Stimulated activated naive CD4-positive, alpha-beta T cell treated with Interleukin-2 at 50 U/mL for 16 hours (primary cell): ENCODE results near the gene MR1.
A peak's percentile ranks its signal among the peaks of the same experiment; 100 is the strongest.
"Not testable (repeated sequence)": the region's sequence is repeated elsewhere in the genome, so short reads cannot be mapped to it uniquely, and the experiment has no call there.

ENCODE experiments used
- DNase-seq: peaks from one replicate; lab custom pipeline; 2025; lab: John Stamatoyannopoulos, UW

MR1 gene

GRCh38 chr1:181032535-181032934 lies 1.2 kb upstream of the MR1 start:
- DNase-seq, result no peak

DNA sequence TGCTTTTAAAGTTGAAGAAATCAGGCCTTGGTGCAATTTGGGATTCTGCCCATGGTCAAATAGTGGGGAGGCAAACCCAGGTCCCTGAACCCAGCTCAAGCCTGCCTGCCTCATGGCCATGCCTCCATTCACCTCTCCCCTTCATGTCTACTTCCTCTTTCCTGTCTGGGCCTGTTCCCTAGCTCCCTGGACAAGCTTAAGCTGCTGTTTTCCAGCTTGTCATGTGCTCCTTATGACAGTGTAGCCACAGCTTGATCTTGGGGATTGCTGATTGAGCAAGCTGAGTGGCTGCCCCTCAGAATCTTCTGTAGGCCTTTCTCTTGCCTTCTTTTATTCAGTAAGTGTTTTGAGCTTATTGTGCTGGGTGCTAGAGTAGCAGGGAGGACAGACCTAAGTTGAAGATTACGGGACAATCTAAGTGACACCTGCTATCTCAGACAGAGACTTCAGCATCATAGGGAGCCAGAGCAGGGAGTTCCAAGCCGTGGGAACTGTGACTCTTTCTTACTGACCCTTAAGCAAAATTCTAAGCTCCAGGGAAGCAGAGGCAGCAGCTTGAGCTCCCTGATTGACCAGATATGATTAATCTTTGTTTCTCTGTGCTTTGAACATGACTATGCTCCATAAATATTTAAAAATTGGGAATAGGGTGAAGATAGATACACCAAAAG lies 520 bp upstream of the MR1 start:
- no peak for DNase-seq

- DNase-seq, result not testable (repeated sequence)
Measured at GRCh38 chr1:181035210-181035609, 1.4 kb downstream of the MR1 start.

DNA sequence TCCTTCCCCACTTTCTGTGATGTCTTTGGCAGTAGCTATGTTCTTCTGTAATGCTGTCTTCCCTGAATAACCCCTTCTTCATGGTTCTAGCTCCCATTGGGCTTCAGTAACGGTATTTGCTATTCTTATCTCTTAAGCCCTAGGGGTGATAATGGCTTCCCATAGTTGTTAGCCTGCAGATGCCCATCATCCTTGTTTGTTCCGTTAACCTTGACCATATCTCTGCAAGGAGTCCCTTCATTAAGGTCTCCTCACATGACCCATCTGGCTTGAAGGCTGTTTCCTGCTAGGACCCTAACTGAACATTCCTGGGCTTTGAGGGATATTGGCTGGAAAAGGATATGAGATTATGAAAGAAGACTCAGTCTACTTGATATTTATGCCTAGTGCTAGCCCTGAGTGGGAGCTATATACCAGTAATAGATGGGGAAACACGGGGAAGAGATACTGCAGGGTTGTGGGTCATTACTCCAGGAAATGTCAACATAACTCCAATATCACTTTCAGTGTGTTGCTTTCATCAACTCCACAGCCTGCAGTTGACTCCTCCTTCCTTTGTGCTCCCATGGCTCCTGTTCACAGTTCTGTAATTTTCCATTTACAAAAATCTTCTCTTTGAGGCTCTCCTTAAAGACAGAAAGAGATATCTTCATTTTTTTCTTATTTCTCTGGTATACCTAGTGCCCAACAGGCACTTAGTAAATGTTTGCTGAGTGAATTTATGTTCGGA lies 2.5 kb downstream of the MR1 start:
- no peak for DNase-seq

DNA sequence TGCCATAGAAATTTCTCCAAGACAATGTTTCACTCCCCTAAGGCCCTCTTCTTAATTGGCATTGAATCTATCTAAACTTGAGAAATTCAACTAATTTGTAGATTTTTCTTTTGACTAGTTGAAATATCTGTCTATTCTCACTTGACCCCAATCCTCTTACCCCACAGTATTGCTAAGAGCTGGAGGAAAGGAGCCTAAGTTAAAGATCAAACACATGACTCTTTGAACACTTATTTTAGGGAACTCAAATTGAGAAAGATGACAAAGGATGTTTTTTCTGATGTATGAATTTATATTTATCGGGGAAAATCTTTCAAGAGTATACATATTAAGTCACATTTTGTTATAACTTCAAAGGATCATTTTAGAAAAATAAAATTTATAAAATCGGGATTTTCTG lies 3.6 kb downstream of the MR1 start:
- no peak for DNase-seq

- peak; percentile 45 for DNase-seq
Measured at GRCh38 chr1:181038399-181038873, 4.7 kb downstream of the MR1 start.

- no peak for DNase-seq
Measured at GRCh38 chr1:181040284-181040865, 6.6 kb downstream of the MR1 start.

- no peak for DNase-seq
Measured at GRCh38 chr1:181043025-181043888, 9.5 kb downstream of the MR1 start.

GRCh38 chr1:181044449-181044966 lies 10.7 kb downstream of the MR1 start:
- peak; percentile 31 for DNase-seq

- DNase-seq, result not testable (repeated sequence)
Measured at GRCh38 chr1:181045946-181046345, 12.2 kb downstream of the MR1 start.

DNA sequence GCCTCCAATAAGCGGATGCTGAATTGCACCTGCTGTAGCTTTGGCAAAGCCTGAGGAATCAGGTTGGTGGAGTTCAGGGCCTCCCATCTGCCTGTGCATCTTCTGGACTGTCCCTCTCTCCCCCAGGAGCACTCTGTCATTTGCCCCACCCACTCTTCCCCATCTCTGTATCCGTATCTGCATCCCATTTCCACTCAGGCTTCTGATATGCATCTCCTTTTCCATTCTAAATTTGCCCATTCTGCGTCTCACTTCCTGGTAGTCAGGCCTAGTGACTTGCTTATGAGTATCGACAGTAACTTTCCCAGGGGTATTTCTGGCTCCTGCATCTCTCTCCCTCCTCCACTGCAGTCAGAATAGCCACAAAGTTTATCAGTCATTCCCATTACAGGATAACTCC lies 15.6 kb downstream of the MR1 start:
- DNase-seq, result no peak

- DNase-seq, result no peak
Measured at GRCh38 chr1:181050922-181051321, 17.1 kb downstream of the MR1 start.

GRCh38 chr1:181056560-181056959 lies 22.8 kb downstream of the MR1 start:
- no peak for DNase-seq

DNA sequence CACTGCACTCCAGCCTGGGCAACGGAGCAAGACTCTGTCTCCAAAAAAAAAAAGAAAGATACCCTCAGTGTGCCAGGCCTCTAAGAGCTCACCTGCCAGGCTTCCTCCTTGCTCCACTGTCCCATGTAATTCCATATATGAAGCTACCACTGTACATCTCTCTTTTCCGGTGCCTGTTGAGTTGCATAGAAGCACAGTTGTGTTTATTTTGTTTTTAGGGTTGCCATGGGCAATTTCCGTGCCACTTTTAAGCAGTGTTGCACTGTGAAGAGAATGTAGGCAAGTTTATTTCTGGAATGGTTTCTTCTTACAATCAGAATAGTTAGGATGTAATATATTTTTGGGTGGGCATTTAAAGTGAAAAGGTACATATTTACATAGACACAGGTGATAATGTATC lies 23.3 kb downstream of the MR1 start:
- no peak for DNase-seq

- no peak for DNase-seq
Measured at GRCh38 chr1:181059435-181059834, 25.7 kb downstream of the MR1 start.

GRCh38 chr1:181060066-181060465 lies 26.3 kb downstream of the MR1 start:
- no peak for DNase-seq

DNA sequence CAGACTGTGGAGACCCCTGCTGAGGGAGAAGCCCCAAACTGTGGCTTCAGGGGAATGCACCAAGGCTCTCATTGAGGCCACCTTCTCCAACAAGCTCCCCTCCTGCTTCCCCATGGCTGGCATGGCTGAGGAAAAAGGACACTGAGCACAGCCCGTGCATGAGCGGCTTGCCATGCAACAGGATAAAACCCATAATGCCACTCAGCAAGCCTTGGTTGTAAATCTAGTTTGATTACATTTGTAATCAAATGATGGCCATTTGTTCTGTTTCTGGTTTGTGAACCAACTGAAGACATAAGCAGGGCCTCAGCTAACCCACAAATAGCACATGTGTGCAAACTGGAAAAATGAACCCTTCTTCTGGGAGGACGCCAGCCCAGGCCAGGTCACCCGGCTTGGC lies 27.2 kb downstream of the MR1 start:
- not testable (repeated sequence) for DNase-seq

DNA sequence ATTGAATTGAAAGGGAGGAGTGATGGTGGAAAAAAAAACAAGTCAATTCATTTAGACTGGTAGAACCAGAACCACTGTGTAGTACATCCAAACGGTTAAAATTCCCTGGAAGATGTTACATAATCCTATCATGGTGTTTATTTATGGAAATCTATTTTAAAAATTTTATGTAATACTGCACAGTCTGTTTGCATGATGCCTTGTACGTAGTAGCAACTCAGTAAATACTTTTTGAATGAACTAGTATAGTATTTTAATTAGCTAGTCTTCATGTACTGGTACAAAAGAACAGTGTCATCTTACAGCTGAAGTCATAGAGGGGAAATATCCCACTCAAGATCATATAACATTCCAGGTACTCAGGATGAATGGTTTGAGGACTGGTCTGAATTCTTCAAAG lies 27.7 kb downstream of the MR1 start:
- no peak for DNase-seq

DNA sequence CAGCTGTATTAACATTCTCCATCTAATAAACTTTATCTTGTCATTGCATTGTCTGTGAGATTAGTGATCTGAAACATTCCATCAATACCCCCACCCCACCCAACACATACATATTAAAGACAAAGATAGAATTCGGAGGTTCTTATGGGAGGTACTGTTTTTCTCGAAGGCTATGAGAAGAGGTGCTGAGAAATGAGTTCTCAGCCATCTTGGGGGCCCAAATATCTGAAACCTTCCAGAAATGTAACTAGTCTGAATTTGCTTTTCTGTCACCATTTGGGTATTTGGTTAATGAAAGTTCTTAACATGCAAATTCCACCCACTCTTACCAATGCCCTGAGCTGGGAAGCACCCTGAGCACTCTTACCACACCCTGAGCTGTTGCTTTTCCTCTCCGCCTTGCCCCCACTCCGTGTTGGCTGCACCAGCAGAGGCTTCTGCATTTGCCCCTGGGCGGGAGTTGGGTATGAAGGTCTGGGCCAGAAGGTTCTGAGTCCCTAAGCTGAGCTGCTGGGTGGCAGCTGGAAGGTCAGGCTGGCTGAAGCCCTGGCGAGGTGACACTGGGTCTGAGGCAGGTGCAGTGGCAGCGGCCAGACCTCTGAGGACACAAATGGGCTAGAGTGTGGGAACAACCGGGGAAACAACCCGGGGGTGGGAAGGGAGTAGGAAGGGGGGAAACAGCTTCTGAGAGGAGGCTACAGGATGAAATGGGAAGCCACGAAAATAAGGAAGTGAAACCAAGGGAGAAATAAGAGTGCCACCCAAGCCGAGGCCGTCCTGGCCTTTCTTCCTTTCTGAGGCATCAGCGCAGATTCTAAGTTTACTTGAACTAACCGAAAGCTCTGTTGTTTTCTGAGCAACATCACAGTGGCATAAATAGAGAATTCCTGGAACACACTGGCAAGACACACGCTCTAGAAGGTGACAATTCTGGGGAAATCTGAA lies 28.4 kb downstream of the MR1 start:
- DNase-seq, result no peak

DNA sequence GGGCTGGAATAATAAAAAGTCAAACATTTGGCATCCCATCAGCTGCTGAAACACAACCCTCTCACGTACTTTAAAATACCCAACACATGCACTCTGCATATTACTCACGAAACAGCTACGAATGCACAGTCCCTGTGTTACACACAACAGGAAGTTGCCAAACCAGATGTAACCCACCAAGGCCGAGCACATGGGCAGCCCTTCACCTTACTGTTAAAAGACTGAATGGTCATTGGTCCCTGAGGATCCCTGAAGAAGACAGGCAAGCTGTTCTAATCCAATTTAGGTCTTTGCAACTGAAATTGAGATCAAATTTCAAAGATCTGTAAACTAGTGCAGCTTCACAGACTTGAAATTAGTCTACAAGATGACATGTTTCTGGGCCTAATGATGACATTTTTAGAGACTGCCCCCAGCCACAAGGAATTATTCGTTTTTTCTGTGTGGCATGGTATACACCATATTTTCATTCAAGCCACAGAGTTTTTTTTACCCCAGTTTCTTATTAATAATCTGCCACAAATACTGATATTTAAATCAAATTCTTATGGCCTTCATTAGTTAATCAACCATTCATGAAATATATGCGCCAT lies 29.1 kb downstream of the MR1 start:
- no peak for DNase-seq
